GM20431 (cell line): ENCODE measurements around the gene NSUN6.
"Not testable (repeated sequence)": the region's sequence is repeated elsewhere in the genome, so short reads cannot be mapped to it uniquely, and the experiment has no call there.

Source experiments
- in situ Hi-C: fragments of 300-500 bp; cut with MseI, MboI; formaldehyde crosslinking; loops from one replicate; pipeline ENCODE4 v1.15.0; 2020; ENCODE audit warnings: low sequenced_read_pairs; ENCODE audit not compliant: unreplicated experiment

NSUN6 gene

GRCh38 chr10:18659819-18660535 is 8.6 kb upstream of the NSUN6 start:
- in situ Hi-C loops, result no loop called here

- in situ Hi-C loops, result no loop called here
Measured at GRCh38 chr10:18659125-18659818, 7.9 kb upstream of the NSUN6 start, which contains the start of gene ARL5B. Gene ARL5B, plus strand, starts transcription at chr10:18659431. Its CDS starts 207 bp downstream, at chr10:18659638.

DNA sequence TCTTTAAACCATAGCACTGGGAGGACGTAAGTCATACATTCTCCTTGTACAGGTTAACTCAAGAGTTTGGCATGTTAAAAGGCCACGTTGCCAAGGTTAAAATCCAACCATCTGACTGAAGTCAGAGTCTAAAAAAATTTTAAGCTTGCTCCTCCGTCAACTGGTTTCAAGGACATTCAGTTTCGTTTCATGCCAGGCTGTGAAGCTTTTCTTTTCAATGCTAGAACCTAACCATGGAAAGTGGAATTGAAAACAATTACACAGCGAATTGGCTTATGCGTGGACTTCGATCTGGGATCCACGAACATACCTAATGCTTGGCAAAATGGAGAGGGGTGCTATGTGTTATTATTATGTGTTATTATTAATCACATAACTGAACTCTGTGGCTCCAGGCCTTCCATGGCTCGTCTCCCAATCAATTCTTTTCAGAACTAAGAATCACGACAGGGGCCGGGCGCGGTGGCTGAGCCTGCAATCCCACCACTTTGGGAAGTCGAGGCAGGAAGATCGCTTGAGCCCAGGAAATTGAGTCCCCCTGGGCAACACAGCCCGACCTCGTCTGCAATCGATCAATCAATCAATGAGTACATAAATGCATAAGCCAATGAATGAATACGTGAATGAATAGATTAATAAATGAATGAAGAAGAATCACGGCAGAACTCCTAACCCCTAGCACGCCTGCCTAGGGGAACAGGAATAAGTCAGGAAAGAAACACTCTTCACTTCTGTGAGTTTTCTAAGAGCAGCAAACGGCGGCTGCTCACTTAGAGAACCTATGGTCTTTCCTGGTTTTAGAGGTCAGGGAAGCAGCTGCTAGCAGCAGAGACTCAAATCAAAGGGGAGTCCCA is 7.1 kb upstream of the NSUN6 start:
- in situ Hi-C loops, result no loop called here

GRCh38 chr10:18656724-18657123 is 5.3 kb upstream of the NSUN6 start:
- in situ Hi-C loops, result no loop called here

GRCh38 chr10:18653112-18653511 is 1.7 kb upstream of the NSUN6 start:
- in situ Hi-C loops, result no loop called here

GRCh38 chr10:18650404-18650997 is 886 bp downstream of the NSUN6 start:
- in situ Hi-C loops, result no loop called here

DNA sequence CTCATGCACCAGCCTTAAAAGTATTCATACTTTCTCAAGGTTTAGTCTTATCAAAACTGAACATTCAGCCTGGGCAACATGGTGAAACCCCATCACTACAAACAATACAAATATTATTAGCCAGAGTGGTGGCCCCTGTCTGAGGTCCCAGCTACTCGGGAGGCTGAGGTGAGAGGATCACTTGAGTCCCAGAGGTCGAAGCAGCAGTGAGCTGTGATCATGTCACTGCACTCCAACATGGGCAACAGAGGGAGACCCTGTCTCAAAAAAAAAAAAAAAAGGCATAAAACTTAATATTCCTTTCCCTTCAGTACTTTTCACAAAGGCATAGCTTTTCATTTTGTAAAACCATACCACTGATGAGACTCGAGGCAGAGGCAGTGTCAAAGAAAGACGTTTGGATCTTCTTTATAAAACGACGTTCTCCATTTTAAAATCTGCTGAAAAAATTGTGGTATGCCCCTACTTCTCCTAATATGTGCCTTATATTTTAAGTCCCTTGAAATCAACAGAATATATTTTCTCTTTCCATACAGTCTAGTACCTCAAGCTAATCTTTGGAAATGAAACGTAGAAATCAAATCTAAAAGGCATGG is 1.9 kb downstream of the NSUN6 start:
- in situ Hi-C loops, result no loop called here

DNA sequence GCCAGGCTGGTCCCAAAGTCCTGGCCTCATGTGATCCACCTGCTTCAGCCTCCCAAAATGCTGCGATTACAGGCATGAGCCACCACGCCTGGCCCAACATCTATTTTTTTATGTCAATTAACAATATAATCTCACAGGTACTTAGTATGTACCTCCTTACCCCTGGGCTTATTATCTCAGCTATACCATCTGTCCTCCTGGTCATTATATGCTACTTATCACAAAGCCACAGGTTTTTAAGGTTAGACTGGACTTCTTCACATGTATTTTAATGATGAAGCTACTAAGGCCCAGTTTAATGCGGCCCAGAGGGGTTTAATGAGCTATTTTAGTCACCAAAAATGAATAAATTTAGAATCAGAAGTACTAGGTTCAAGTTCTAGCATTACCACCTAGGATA is 3.4 kb downstream of the NSUN6 start:
- in situ Hi-C loops, result no loop called here

GRCh38 chr10:18647151-18647550 is 4.2 kb downstream of the NSUN6 start:
- in situ Hi-C loops, result no loop called here

- in situ Hi-C loops, result not testable (repeated sequence)
Measured at GRCh38 chr10:18639719-18640118, 11.7 kb downstream of the NSUN6 start.

DNA sequence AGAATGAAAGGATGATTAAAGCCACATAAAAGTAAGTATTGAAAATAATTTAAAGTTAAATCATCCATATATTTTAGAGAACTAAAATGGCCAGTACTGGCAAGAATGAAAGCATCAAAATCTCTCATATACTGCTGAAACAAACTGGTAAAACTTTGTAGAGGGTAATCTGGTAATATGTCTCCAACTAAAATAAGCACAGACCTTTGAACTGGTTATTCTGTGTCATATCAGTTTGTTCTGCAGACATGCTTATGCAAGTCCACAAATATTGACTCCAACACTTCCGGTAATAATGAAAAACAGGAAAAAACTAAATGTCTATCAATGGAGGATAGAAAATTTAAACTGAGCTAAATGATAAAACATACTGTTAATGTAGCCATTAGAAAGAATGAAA is 14.0 kb downstream of the NSUN6 start:
- in situ Hi-C loops, result not testable (repeated sequence)

GRCh38 chr10:18635995-18636394 is 15.4 kb downstream of the NSUN6 start:
- in situ Hi-C loops, result no loop called here

DNA sequence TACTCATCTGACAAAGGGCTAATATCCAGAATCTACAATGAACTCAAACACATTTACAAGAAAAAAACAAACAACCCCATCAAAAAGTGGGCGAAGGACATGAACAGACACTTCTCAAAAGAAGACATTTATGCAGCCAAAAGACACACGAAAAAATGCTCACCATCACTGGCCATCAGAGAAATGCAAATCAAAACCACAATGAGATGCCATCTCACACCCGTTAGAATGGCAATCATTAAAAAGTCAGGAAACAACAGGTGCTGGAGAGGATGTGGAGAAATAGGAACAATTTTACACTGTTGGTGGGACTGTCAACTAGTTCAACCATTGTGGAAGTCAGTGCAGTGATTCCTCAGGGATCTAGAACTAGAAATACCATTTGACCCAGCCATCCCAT is 18.9 kb downstream of the NSUN6 start:
- in situ Hi-C loops, result not testable (repeated sequence)

GRCh38 chr10:18627452-18628018 is 23.9 kb downstream of the NSUN6 start:
- in situ Hi-C loops, result not testable (repeated sequence)

DNA sequence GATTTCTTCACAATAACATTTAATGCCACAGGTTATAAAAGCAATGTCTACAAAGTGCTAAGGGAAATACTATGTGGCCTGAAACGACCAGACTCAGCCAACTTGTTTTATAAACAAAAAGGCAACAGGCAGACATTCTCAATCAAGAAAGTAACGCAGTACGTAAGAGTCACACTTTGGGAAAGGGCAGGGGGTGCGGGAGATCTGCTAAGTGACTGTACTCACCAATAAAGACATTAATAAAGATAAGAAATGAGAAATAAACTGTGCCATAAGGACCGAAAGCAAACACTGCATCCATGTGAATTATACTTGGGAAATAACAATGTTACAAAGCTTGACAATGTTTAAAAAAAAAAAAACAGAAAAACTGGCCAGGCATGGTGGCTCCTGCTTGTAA is 25.5 kb downstream of the NSUN6 start:
- in situ Hi-C loops, result no loop called here

GRCh38 chr10:18623671-18624070 is 27.7 kb downstream of the NSUN6 start:
- in situ Hi-C loops, result not testable (repeated sequence)

- in situ Hi-C loops, result no loop called here
Measured at GRCh38 chr10:18620856-18621255, 30.5 kb downstream of the NSUN6 start.

DNA sequence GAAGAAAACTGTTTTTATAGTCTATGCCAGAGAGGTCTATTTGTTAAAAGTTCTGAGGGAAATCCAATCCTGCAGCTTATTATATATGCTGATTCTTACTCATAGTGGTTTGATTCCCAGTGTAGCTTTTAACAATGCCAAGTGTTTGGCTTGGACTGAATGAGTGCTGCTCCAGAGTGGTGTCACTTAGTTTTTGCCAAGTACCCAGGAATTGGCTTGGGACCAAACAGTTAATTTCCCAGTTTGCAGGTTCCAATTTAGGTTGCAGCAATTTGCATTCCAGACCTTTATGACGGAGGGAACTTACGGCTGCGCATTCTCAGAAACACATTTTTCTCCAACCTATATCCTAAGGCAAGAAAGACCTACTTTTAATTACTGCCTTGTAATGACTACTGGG is 32.4 kb downstream of the NSUN6 start:
- in situ Hi-C loops, result no loop called here

GRCh38 chr10:18616337-18616736 is 35.0 kb downstream of the NSUN6 start:
- in situ Hi-C loops, result no loop called here

DNA sequence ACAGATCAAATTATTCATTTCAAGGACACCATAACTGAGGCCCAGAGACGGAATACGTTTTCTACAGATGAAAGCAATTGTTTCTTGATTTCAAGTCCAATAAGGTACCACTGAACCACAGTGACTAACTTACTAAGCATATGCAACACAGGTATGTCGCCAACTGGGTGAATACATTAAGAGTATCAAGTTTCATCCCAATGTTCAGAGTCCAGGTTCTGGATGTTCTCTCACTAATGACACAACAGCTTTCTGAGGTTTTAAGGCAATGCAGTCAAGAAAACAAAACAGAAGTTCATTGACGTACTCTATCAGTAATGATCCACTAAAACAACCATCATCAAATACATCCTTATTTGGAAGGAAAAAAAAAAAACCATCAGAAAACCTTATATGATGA is 35.8 kb downstream of the NSUN6 start:
- in situ Hi-C loops, result no loop called here
